Glomerular endothelial cell (primary cell): ENCODE results near the gene RALGPS1. TPM values are rescaled to one million over a fixed set of nuclear protein-coding genes. Genes with fewer than 3 reads are reported as not detected.

Experiments used
- DNase-seq: peaks from one replicate; pipeline ENCODE4 v3.0.0-alpha.2; 2011; ENCODE audit warnings: low read depth, low spot score; ENCODE audit errors: extremely low read depth
- total RNA-seq: library from RNA; depleted of rRNA; stranded (reverse); fragments of >200 nt; gene quantifications from 2 replicates; pipeline ENCODE4 v1.2.3, GENCODE V29; 2015

The RALGPS1 gene
- total RNA-seq, 1 donor from 2014 or later, result 7.2 TPM

DNA sequence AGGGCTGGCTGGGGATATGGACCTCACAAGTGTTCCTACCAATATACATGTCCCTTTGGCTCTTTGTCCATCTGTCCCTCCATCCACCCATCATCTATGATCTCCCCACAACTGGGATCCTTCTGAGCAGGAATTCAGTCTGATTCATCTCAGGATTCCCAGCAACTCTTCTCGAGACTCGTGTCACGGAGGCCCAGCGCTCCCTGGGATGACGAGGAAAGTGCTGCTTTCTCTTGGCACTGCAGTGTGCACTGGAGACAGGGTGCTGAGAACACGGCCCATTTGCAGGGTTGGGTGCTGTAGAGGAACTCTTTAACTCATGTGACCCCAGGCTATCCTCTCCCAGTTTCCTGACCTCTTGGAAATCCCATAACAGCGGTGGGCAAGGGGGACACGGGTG is 135.0 kb downstream of the RALGPS1 start:
- DNase-seq, result no peak

DNA sequence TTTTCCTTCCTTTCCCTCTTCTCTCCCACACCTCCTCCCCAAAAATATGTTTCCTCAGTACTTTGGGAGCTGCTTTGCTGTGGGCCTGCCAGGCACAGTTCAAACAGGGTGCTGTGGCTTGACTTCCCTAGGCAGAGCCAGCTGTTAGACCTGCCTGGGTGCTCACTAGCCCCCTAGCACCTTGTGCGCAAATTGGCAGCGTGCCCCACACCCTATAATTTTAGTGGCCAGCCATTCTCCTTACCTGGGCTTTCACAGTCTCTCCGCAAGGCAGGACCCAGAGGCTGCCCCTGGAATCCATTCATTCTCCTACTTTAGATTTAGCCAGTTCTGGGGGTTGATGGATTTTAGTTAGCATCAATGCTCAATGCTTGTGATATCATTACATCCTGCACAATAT is 135.6 kb downstream of the RALGPS1 start:
- DNase-seq, result no peak

DNA sequence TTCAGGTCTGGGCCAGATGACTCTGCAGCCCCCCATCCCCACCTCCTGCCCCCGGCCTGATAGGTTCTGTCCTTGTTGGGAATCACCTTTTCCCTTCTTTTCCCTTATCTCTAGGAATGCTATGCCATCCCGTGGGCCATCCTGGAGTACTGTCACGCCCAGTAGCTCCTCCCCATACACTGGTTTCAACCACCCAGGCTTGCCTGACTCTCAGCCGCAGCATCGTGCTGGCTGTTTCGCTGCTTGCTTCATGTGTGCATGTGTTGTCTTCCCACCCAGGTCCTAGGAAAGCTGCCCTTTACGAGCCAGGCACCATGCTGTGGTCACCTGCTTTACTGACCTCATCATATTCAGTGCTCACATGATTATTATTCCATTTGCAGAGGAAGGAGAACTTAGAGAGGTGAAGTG is 136.0 kb downstream of the RALGPS1 start:
- DNase-seq, result no peak

DNA sequence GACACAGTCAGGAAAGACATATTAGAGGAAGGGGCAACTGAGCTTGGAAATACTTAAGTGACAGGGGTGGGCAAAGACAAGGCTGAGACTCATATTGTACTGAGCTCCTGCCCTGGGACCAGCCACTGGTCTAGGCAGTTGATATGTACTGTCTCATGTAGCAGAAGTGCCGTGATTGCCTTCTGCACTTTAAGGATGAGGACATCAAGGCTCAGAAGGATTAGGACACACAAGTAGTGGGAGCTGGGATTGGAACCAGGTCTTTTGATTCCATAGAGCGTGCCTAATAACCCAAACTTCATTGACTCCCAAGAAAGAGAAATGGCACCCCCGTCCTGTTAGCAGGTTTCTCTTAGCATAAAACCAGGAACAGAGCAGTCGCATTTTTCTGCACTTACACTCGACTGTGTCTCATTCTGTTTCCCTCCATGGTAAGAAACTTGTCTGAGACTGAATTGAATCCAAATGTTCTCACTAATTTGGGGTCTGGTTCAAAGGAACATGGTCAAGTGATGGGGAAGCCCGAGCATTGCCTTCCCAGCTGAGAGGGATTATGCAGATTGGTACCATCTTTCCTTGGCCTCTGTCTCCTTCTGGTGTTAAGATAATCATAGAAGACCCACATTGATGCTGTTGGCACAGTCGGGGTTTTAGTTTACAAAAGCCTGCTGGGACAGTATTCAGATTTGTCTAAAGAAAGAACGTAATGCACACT is 137.5 kb downstream of the RALGPS1 start:
- no peak for DNase-seq

DNA sequence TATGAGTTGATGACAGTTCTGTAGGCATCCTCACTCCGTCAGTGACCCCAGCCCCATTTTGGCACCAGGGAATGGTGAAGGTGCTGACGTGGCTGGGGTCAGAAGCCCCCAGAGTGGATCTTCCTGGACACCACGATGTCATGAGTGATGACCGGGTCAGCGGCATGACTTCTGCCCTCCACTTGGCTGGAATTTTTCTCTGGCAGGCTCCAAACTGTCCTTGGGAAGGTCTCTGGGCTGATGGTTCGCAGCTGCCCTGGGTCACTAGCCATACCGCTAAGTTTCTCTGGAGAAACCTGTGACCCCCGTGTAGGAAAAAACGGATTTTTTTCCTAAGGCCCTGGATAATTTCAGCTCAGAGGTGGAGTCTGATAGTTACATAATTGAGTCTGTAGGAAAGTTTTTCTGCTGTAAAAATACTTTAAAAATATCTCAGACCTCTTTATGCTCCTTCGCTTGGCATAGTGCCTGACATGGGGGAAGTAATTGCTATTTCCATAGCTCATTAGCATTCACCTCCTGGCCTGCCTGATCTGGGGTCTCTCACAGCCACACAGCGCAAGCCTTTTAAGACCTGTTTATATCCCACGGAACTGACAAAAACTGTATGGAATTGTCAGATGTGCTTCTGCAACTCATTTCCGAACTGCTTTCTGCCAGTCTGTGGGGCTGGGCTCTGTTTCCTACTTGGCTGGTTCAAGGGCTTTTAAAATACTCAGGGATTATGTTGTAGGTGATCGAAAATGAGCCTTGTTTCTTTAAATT is 138.7 kb downstream of the RALGPS1 start:
- no peak for DNase-seq

DNA sequence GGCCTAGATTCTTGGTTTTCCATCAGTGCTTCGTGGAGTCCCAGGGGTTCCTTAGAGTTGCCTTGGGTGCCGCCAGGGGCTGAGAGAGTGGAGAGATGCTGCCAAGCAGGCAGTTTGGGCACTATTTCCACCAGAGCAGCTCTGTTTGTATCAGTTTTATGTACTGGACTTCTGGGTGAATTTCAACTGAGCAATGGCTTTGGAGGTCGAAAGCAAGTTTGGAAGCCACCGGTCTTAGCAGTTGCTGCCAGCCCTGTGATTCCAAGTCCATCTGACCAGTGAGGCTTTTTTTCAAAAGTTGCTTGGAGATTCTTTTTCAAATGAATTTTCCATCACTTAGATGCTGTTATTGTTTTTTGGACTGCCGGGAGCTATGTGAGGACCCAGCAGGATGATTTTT is 139.4 kb downstream of the RALGPS1 start:
- no peak for DNase-seq

DNA sequence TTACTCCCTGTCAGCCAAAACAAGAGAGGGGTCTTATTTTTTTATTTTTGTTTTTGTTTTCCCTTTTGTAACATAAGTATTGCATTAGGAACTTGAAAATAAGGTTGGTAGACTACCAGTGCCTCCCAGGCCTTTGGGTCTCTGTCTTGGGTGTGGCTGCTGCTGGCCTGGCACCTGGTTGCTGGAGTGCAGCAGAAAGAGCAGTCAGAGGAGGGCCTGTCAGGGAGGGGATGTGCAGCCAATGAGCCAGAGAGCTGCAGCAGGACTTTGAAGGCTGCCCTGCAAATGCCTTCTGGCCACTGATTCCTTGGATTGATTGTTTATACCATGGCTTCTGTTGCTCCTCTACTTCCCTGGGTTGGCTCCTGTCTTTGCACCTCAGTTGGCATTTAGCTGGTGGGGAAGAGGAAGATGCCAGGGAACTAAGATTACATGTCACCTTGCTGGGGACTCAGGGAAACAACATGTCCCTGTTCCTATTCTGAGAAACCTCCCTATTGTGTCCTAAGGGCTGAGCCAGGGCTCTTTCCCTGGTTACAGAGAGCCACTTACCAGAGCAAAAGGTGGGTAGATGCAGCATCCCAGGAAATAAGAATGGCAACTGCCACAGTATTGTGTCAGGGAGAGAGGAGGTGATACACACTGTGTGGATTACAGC is 141.3 kb downstream of the RALGPS1 start:
- no peak for DNase-seq

DNA sequence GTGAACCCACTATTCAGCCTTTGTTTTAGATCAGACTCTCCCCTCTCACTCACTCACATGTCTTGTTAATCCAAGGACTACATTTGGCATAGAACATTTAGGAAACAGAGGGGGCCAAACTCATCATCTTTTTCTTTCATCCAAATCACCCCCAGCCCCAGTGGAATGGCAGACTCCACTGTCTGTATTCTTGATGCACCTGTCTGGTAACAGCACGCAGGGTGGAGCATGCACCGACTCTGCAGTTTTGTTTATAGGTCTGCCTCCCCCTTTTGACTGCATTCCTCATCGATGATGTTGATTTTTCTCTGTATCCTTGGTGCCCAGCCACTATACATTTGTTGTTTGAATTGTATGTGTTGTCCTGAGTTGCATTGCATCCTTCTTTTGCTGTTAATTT is 141.9 kb downstream of the RALGPS1 start:
- no peak for DNase-seq

DNA sequence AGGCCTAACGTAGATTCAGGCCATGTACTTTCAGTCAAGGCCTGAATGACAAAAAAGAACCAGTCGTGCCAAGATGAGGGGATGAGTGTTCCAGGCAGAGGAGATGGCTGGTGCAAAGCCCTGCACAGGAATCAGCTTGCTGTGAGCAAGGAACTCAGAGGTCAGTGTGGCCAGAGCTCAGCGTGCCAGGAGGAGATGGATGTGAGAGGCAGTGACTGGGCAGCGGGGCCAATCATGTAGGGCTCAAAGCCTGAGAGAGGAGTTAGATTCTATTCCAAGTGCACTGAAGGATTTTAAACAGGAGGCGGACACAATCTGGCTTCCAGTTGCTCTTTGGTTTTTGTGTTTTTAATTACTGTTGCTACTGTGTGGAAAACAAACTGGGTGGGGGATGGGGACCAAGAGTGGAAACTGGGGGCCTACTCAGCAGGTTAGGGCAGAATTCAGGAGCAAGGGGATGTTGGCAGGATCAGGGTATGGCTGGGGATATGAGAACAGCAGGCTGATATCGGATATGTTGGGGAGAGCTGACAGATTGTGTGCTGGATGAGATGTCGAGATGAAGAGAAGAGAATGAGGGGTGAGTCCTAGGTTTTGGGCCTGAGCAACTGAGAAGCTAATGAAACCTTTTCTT is 143.5 kb downstream of the RALGPS1 start:
- DNase-seq, result no peak

DNA sequence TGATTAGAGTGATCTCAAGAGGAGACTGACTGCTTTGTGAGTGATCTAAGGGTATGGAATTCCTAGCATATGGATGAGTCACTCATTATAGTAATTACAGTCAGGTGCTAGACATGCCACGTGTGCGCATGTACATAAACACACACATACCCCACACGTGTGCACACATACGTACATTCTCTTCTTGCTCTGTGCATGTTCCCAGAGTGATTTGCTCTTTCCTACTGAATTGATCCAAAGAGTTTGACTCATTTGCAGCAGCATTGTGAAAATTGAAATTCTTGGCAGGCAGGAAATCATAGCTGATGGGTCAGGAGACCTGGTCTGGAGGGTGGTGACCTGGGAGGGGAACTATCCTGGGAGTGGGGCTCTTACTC is 144.1 kb downstream of the RALGPS1 start:
- DNase-seq, result no peak

DNA sequence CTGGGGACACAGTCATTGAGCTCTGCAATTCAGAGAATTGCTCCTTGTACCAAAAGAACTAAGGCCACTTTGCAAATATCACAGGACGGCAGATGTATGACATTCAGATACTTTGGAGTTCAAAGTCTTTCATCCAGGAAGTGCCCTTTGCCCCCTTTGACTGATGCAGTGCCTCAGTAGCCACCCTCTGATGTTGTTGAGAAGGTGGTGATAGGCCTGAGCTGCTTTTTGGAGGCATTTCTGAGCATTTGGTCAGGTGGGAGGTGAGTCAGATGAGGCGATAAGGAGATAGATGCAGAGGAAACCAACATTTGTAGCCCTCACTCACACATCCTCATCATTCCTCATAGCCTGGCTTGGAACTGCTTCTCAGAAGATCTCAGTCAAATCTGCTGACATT is 144.4 kb downstream of the RALGPS1 start:
- no peak for DNase-seq

DNA sequence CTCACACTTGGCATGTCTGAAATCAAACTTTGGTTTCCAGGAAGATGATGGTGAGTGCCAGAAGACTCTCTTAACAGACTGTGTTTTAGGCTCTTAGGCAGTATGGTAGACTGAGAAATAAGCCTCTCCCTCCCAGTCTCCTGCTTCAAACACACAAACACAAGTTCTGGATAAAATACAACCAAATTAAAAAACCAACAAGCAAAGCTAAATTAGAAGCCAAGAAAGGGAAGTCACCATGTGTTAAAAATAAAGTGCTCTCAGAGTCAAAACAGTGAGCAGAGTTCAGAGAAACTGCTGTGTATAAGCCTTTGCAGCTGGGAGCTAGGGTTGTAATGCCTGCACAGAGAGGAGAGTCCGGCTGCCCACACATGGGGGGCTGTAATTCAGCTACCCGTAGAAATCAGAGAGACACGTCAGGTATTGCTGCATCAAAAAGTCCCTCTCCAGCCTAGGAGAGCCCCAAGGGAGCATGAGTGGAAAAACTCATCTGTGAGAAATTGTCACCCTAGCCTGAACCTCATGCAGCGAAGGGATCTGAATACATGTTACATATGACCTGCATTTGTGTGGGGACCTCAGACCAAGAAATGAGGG is 145.3 kb downstream of the RALGPS1 start:
- no peak for DNase-seq

DNA sequence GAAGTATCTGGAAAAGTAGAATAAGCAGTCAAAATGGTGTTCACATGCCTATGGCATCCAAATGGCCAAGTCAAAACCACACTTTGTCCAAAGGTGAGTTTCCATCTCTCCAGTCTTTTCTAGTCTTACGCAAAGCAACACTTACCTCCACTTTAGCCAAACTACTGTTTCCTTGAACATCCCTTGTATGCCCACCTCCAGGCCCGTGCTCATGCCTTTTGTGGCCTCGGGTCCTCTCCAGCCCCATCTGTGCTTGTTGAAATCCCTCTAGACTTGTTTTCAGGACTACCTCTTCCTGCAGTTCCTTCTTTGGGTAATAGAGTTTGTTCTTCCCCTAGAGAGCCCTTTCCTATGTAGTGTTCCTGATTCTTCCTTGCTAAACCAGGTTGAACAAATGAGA is 146.8 kb downstream of the RALGPS1 start:
- DNase-seq, result no peak

DNA sequence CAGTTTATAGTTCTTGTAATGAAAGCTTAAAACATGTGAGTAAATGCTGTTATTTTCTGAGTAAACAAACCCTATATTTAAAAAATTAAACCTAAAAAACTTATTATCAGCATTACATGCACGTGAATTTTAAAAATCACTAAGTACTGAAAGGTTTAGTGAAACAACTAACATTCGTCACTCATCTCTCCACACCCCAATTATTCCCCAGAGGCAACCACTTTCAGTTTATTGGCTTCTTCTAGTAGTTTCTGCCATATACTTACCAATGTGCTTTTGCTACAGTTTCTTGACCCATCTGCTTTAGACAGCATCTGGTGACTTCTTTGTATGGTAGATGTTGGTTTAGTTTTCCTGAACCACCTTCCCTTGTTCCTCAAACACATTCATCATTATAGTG is 149.8 kb downstream of the RALGPS1 start:
- DNase-seq, result no peak

DNA sequence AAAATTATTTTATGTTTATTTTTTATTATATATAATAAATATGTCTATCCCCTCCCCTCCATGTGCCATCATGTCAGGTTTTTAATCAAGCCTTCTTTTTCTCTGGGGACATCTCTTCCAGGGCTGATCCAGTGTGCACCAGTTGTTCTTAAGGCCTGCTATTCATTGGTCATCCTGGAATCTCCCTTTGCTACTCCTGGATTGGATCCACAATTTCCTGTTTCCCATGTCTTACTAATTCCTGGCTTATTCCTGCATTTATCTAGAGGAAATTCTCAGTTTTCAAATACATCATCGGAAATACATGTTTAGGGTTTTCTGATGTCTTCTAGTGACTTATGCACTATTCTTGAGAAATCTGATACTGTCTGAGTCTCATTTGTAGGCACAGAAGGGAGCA is 151.0 kb downstream of the RALGPS1 start:
- peak; percentile 86 for DNase-seq

DNA sequence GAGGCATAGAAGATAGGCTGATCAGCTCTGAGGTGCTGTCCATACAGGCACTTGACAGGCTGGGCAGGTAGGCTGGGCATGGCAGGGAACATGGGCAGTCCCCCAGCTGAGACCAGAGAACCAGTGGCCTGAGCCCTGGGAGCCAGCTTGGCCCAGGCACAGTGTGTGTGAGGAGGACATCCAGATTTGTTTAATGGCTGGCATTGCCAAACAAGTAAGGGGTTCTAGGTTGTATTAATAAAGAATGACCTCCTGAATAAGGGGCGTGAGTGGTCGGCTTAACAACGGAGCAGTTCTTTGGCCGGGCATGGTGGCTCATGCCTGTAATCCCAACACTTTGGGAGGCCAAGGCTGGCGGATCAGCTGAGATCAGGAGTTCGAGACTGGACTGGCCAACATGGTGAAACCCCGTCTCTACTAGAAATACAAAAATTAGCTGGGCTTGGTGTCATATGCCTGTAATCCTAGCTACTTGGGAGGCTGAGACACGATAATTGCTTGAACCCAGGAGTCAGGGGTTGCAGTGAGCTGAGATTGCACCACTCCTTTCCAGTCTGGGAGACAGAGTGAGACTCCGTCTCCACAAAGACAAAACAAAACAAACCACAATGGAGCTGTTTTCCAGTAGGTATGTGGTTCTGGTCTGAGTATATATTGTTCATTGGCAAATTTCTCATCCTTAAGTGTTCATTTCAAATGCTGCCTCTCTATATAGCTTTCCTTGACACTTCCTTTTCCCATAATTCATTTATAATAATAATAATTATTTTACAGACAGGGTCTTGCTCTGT is 151.7 kb downstream of the RALGPS1 start:
- no peak for DNase-seq

DNA sequence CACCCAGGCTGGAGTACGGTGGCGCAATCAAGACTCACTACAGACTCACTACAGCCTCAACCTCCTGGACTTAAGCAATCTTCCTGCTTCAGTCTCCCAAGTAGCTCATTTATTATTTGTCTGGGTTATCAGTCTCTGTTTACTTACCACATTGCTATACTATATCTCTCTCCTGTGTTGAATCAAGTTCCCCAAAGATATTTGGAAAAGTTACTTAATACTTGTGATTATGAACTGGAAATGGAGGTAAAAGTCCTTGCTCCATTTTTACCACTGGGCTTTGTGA is 152.2 kb downstream of the RALGPS1 start:
- no peak for DNase-seq

DNA sequence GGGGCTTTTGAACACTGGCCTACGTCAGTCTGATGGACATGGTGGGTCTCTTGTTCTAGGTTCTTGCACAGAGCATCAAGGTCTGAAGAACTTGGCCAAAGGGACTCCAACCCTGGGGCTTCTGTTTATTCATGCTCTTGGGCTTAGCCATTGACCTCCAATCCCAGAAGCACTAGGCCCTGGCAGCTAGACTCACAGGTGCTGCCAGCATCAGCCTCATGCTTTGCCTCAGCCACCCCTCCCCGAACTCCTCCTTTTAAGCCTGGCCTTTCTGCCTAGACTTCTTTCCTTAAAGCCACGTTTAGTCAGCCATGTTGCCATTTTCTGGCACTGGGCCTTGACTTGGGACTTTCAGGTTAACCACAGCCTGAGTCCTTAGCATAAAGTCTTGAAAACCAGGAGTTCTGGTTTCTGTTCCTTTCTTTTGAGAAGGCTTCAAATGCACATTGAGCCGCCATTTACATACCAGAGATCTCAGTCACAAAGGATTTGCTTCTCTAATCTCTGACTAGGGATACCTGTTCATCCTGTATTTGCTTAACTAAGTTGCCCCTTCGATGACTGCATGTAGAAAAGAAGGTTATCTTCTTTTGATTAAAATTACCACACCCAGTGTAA is 153.1 kb downstream of the RALGPS1 start:
- no peak for DNase-seq

DNA sequence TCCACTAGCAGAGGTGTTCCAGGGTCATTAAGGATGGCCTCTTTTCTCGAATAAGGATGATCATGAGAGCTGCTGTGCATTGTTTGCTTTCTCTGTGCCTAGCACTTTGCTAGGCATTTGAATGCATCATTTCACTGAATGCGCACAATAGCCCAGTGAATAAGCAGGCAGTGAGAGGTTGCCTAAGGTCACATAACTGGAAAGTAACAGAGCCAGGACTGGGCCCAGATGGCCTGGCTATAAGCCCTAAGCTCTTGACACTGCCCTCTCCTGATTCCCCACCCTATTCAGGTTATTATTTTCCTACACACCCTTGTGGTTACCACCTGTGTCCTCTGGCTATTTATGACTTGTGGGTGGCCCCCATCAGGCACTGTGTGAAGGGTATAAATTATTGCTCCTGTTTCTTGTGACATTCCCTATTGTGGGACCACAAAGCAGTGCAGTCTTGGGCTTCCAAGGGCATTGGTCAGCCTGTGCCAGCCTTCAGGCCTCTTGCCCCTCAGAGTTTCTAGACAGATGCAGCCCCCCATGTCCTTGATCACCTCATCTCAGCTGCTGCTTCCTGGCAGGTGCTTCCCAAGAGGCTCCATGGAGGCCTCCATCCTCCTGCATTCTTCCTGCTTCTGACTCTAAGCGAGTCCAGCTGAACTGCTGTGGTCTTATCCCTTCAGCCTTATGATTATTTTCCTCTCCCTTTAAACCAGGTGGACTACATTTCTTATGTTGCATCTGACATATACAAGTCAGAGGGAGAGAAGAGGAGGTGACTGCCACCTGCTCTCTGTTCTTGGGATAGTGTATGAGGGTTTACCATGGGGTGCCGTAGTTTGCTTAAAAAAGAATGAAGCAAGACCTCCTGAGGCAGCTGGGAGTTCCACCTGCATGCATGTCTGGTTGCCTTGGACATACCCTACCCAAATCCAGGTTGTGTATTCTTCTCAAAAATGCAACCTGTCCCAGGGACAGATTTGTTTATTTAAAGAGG is 160.3 kb downstream of the RALGPS1 start:
- no peak for DNase-seq
